GM19240 (cell line): ENCODE data around the gene TPGS1.
"Not testable (repeated sequence)": the region's sequence is repeated elsewhere in the genome, so short reads cannot be mapped to it uniquely, and the experiment has no call there.

Experiments
- DNase-seq: peaks from one replicate; pipeline ENCODE4 v3.0.0; 2011; ENCODE audit warnings: low spot score; ENCODE audit not compliant: insufficient read length

TPGS1 gene

GRCh38 chr19:475360-475759 lies 31.9 kb upstream of the TPGS1 start:
- no peak for DNase-seq

- DNase-seq: no peak
Measured at GRCh38 chr19:478236-478903, 28.9 kb upstream of the TPGS1 start.

- DNase-seq: no peak
Measured at GRCh38 chr19:478976-479375, 28.3 kb upstream of the TPGS1 start.

- no peak for DNase-seq
Measured at GRCh38 chr19:480016-480855, 27.1 kb upstream of the TPGS1 start.

GRCh38 chr19:481100-481499 lies 26.2 kb upstream of the TPGS1 start:
- DNase-seq: not testable (repeated sequence)

GRCh38 chr19:482186-483041 lies 24.9 kb upstream of the TPGS1 start:
- no peak for DNase-seq

- no peak for DNase-seq
Measured at GRCh38 chr19:483332-484072, 23.8 kb upstream of the TPGS1 start.

GRCh38 chr19:484494-484893 lies 22.8 kb upstream of the TPGS1 start:
- no peak for DNase-seq

GRCh38 chr19:485077-485476 lies 22.2 kb upstream of the TPGS1 start:
- DNase-seq: no peak

GRCh38 chr19:485583-486236 lies 21.6 kb upstream of the TPGS1 start:
- no peak for DNase-seq

GRCh38 chr19:488505-489417 lies 18.5 kb upstream of the TPGS1 start:
- DNase-seq: peak; percentile 92

GRCh38 chr19:489418-490196 lies 17.7 kb upstream of the TPGS1 start:
- no peak for DNase-seq

GRCh38 chr19:491146-491741 lies 16.1 kb upstream of the TPGS1 start:
- no peak for DNase-seq

GRCh38 chr19:492091-492531 lies 15.2 kb upstream of the TPGS1 start:
- no peak for DNase-seq

- no peak for DNase-seq
Measured at GRCh38 chr19:493391-494170, 13.7 kb upstream of the TPGS1 start.

- DNase-seq: no peak
Measured at GRCh38 chr19:494171-495080, 12.9 kb upstream of the TPGS1 start.

GRCh38 chr19:495081-495401 lies 12.3 kb upstream of the TPGS1 start:
- DNase-seq: no peak
